Ammon's horn (tissue), 1 donor: ENCODE measurements around the gene SLC35E1.
"Not testable (repeated sequence)": the region's sequence is repeated elsewhere in the genome, so short reads cannot be mapped to it uniquely, and the experiment has no call there.

ENCODE experiments used
- DNase-seq: peaks from one replicate; pipeline ENCODE4 v3.0.0-alpha.2; 2016; ENCODE audit warnings: low spot score

Gene SLC35E1

DNA sequence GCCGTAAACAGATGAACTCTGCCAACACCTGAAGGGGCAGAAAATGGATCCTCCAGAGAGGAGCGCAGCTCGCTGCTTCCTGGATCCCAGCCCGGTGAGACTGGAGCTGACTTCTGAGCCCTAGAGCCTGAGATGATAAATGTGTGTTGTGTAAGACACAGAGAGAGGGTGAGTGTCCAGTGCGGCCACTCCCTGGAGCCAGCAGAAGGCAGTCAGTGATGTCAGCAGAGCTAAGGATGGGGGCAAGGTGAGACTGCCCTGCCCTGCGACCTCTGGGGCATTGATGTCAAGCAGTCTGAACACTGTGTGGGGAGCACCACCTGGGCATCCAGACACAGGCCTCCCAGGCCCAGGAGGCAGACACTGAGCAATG lies 9.7 kb upstream of the SLC35E1 start:
- no peak for DNase-seq

DNA sequence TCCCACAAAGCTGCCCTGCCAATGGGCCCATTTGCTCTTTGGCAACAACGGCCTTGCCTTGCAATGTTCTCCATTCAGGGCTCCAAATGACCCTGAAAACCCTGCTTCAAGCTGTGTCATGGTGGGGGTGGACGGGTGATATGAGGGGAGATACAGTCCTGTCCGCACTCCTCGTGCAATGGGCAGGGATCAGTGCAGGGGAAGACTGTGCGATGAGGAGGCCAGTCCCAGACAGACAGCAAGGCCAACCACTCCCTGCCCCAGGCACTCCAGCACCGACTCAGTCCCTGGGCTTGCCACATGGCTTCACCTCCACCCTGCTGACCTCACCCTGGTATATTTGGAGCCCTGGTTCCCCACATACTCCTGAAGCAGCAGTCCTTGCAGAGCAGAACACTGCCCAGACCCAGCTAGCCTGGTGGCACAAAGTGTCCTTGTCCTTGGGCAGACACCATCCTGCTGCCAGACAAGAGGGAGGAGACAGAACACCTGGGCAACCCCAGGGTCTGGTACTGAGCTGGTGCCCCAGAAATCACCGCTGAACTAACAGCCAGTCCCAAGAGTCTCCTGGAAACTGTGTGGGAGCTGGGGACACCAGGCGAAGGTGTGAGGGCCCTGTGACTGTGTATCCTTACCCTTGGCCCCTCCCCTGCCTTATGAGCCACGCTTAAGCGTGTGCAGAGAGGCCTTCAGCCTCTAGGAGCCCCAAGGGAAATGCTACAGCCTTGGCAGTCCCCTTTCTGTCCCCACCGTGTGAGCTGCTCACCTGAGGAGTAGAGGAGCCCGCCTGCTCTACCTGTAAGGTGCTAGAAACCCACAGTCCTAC lies 9.1 kb upstream of the SLC35E1 start:
- DNase-seq = no peak

DNA sequence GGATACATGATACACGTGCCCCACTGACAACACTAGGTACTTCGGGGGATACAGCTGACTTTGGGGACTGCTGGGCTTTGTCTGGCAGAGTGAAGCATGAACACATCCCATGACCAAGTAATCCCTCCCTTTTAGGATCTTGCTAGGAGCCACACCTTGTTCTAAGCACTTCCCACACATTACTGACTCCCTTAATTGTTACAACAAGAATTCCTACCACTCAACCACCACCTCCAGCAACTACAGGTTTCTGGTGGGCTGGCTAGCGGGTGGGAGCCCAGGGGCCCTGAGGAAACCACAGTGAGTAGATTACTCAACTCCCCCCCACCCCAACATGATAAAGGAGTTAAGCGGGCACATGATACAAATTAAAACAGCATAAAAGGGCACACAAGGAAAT lies 7.2 kb upstream of the SLC35E1 start:
- no peak for DNase-seq

DNA sequence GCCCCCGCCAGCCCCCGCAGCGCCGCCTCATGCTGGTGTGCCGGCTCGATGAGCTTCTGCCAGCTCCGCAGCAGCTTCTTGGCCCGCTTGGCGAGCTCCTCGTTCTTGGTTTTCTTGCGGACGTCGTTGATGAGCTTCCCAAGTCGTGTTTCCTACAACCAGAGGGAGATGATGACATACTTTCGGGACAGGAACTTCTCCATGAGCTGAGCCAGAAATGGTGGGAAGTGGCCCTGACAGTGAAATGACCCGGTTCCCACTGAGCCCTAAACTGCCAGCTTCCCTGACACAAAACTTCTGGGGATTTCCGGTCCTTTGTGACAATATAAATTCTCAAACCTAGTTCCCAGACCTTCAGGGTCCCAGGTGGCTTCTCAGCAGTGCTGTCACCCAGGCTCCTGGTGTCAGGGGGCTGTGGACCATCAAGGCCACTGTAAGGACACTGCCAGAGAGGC lies 5.3 kb upstream of the SLC35E1 start:
- DNase-seq = no peak

DNA sequence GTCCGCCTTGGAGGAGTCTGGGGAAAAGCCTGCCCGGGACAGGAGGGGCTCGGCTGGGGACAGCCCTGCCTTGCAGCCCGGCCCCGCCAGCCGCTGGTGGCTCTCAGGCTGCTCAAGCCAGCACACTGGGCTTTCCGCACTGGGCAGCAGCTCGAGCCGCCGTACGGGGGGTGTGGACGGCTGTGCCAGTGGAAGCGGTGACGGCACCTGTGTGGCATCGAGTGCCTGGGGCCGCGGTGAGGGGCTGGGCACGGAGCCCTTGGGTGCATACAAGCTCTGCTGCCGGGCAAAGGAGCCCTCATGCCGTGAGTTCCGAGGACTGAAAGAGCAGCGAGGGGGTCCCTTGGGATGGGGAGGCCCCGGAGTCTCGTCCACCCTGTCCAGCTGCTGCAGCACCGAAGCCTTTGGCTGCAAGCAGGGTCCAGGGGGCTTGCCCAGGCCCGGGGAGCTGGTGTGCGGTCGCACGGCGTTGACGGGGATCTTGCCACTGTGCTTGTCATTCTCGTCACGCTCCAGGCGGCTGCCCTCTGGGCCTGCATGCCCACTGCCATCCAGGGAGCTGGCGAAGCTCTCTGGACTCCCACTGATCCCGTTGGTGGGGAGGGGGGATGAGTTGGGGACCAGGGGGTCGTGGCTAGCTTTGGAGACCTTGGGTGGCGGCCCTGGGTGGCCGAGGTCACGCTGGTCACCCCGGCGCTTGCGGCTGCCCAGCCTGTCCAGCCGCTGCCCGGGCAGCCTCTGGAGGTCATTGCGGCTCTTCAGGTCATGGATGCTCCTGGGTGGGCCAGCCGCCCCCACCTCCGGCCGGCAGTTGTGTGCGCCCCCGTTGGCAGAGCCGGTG lies 4.7 kb upstream of the SLC35E1 start:
- DNase-seq = no peak

DNA sequence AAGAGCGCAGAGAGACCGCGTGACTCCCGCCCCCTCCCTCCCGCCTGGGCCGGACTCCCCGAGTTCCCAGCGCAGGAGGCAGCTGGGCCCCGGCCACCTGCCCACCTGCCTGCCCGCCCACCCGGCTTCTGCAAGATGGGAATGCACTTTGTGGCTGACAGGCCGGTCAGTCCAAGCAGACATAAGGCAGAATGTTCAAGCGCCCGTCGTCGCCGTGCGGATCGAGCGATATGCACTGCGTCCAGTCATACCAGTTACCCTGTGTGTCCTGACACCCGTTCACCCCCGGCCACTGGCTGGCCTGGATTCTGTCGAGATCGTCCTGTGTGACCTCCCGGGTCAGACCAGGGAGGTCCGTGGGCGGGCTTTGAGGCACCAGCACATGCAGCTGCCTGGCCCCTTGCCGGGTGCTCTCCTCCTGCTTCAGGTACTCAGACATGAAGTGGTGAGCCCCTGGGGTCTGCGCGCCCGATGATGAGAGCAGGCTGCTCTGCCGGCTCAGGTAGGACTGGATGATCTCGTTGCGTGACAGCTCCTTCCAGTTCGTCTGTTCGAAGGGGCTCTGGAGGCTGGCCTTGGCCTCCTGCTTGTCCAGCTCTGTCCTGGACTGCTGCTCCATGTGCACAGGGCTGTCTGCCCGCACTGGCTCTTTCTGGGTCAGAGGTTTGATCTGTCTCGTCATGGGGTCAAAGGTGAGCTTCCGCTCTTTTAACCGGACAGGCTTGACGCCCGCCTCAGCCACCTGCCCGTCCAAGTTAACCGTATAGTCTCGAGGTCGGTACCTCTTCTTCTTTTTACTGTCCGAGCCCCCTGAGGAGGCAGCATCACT lies 3.9 kb upstream of the SLC35E1 start:
- no peak for DNase-seq

DNA sequence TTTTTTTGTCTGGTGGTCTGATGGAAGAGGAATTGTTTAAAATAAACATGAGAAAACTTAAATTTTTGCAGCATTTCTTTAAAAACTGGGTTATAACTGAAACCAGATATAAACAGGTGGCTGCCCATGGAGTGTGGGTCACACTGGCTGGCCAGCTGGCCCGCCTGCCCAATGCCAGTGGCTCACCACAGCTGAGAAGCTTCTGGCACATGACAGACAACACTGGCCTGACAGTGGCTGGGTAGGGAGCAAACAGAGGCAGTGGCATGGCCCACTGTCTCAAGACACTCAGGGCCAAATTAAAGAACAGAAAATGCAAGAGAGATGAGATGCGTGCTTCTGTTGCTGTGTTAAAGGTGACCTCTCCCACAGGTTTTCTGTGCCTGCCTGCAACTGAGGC lies 3.1 kb upstream of the SLC35E1 start:
- no peak for DNase-seq

DNA sequence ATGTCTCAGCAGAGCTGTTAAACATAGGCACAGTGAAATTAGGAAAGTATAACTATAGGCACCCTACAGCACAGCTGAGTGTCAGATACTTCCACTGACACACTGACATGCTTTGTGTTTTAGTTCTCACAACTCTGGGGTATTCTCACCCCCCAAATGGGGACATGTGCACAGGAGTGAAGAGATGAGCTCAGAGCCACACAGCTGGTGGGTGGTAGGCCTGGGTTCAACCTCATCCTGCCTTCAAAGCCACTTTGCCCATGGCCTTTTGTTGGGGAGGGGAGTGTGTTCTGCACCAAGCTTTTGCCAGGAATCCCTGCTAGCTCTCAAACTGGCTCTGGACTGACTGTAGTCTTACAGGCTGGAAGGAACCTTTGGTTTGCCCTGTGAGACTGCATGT lies 1.7 kb upstream of the SLC35E1 start:
- no peak for DNase-seq

DNA sequence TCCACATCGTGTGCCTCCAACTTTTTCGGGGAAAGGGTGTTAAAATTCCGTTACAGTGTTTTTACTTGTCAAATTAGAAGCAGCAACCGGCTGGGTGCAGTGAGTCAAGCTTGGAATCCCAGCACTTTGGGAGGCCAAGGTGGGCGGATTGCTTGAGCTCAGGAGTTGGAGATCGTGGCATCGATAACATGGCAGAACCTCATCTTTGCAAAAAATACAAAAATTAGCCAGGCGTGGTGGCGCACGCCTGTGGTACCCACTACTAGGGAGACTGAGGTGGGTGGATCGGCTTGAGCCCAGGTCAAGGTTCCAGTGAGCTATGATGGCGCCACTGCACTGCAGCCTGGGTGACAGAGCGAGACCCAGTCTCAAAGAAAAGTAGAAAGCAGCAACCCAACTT lies 1.1 kb upstream of the SLC35E1 start:
- no peak for DNase-seq

DNA sequence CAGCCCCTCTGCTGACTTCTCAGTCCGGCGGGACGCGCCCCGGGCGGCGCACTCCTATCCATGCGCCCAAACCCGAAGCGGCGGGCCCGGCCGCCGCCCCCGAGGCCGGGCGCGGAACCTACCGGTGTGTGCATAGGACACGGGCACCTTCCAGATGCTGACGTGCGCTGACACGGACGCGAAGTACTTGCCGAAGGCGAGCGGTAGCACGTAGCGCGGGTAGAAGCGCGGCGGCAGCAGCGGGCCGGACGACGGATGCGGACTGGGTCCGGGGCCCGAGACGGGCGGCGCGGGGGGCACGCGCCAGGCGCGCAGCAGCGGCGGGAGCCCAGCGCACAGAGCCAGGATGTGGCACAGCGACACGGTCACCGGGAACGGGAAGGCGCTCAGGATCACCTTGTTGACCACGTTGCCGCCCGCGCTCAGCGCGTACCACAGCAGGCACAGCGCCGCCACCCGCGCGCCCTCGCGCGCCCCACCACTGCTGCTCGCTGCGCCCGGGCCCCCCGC lies 338 bp downstream of the SLC35E1 start:
- DNase-seq = no peak

DNA sequence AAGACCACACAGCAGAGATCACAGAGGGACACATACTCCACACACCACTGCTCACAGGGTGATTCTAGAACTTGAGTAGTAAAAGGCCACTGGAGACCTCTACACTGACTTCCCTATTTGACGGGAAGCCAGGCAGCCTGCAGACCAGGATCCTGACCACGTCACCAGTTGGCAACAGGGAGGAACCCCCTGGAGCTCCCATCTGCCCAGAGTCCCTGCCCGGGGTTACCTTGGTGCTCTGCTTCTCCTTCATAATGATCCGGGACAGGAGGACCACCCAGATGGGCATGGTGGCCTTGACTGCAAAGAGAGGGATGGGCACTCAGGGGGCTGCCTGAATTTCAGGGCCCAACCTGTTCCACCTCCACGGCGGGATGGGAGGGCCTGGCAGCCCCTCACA lies 932 bp downstream of the SLC35E1 start:
- no peak for DNase-seq

DNA sequence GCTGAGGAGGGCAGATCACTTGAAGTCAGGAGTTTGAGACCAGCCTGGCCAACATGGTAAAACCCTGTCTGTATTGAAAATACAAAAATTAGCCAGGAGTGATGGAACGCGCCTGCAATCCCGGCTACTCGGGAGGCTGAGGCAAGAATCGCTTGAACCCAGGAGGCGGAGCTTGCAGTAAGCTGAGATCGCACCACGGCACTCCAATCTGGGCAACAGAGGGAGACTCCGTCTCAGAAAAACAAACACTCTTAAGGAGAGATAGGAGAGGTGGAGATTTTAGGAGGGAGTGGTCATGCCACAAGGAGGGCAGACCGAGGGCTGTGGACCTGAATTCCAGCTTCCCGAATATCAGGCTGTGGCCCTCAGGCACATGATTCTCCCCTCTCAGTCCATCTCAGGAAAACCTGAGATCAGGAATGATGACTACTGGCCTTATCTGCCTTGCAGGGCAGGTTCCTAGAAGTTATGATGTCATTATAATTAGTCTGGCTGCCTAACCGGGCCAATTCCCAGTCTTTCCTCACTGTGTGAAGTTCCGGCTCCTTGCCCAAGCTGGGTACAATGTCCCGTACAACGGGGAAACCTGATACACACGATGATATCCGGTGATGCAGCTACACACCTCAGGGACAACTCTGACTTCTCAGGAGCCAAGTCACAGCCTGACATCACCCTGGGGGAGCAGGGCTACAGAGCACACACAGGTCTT lies 2.5 kb downstream of the SLC35E1 start:
- DNase-seq = no peak

DNA sequence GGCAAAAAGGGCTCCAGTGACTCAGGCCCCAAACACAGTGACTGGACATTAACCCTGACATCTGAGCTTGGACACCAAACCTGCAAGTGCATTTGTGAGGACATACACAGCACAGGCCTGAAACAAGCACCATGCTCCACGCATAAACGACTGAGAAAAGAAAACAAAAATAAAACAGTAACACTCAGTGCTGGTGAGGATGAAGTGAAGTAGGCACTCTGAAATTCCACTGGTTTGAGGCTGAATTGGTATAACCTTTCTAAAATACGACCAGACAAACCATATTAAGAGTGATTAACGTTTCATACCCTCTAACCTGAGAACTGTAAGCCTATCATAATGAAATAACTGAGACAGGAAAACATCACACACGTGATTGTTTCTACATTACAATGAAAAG lies 5.5 kb downstream of the SLC35E1 start:
- no peak for DNase-seq

DNA sequence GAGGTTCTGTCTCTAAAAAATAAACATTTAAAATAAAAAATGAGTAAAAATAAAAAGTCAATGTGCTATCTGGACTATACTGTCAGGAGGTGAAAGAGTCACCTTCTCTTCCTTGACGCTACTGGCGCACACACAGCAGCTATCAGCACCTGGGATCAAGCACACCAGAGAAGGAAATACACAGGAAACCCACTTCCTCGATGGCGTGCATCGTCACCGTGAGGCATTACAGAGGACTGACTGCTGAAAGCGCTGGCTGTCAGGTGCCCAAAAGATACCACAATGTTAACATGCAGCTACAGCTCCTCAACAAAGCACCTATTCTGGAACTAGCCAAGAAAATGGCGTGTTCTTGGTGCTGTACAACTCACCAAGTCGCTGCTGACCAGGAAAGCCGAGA lies 6.1 kb downstream of the SLC35E1 start:
- DNase-seq = no peak

DNA sequence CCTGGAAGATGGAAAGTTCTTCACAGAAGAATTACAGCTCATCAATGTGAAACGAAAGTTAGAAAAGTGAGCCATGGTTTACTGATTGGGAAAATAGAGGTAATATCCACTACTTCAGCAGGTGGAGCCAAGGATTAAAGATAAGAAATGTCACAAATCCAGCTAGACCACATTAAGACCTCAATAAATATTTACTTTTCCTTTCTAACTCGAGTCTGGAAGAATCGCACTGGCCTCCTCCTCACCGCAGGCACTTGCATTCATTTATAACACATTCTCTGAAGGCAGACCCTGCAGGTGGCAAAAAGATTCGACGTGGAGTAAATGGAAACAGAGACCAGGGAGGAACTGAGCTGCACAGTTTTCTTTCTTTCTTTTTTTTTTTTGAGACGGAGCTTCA lies 7.4 kb downstream of the SLC35E1 start:
- no peak for DNase-seq

DNA sequence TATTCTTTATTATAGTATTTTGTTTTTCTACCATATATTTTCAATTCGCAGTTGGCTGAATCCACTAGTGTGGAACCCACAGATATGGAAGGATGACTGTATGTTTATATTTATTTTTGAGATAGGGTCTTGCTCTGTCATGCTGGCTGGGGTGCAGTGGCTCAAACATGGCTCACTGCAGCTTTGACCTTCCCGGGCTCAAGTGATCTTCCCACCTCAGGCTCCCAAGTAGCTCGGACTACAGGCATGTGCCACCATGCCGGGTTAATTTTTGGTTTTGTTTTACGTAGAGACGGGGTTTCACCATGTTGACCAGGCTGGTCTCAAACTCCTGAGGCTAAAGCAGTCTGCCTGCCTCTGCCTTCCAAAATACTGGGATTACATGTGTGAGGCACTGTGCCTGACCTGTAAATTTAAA lies 9.6 kb downstream of the SLC35E1 start:
- DNase-seq = no peak

DNA sequence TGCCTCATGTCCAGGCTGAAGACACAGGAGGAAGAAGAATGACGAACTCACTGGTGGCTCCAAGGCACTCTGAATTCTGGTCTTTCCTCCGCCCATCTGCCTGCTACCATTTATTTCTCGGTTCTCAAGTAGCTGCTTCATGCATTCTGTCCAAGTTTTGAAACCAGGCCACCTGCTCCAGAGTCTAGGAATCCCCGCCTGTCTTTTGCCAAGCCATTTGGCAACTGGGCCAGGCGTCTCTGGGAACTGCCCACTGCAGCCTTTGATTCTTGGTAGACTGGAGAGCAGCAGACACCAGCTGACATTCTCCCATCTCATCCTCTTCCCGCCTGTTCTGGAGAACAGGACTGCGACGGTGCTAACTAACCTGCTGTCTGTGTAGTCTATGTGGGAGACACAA lies 10.8 kb downstream of the SLC35E1 start:
- DNase-seq = peak; percentile 53

DNA sequence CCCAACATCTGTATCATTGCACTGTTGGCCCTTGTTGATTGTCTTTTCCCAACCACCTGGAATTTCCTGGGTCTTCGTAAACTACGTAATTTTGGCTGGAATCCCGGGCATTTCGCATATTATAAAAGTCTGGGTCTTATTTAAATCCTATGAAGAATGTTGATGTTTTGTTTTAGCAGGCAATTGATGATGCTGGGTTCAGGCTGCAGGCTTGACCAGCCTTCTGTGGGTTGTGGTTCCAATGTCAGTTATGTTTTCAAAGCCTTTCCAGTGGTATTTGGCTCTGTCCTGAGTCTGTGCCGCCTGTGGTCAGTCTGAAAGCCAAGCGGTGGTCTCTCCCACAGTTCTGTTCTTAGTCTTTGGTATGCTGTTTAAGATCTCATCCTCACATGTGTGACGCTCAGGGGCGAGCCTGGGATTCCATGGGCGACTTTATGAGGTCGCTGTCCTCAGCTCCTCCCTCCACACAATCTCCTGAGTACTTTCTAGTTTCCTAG lies 12.4 kb downstream of the SLC35E1 start:
- DNase-seq = no peak

DNA sequence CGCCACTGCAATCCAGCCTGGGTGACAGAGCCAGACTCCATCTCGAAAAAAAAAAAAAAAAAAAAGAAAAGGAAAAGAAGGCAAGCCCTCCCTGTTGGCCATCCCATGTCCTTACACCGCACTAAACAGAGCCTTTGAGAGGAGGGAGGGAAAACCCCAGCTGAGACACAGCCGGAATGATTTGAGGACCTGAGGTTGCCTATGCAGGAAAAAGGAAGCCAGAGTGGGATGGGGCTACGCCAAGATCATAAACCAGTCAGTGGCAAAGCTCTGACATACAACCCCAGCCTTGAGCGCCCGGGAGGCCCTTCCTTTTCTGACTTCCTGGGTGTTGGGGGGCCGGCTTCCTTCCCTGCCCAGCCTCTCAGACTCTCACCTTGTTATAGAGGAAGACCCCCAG lies 17.4 kb downstream of the SLC35E1 start:
- DNase-seq = no peak

DNA sequence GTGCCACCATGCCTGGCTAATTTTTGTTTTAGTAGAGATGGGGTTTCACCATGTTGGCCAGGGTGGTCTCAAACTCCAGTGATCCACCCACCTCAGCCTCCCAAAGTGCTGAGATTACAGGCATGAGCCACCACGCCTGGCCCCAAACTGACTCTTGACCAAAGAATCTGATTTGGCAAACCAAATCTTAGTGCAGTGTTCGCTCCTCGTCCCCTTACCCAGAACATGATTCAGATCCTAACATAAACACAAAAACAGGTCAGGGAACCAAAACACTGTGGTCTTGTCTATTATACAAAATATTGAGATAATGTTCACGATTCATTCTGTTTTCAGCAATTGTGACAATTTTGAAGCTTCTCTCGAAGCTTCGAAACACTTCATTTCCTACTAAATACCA lies 20.3 kb downstream of the SLC35E1 start:
- DNase-seq = not testable (repeated sequence)

DNA sequence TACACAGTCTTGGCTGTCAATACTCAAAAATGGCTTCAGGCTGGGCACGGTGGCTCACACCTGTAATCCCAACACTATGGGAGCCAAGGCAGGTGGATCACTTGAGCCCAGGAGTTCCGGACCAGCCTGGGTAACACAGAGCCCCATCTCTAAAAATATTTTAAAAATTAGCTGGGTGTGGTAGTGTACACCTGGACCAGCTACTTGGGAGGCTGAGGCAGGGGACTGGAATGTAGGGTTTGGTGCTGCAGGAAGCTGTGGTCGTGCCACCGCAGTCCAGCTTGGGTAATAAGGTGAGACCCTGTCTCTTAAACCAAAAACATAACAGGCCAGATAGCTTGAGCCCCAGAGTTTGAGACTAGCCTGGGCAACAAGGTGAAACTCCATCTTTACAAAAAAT lies 23.3 kb downstream of the SLC35E1 start:
- no peak for DNase-seq
